ENCODE data around the gene SPIRE1.
"Not testable (repeated sequence)": the region's sequence is repeated elsewhere in the genome, so short reads cannot be mapped to it uniquely, and the experiment has no call there.

Gene SPIRE1

GRCh38 chr18:12651651-12652050, 6.3 kb downstream of the SPIRE1 start:
- TF ChIP-seq CTCF (conservative IDR thresholded peaks at IDR 0.05; ENCODE audit: low read depth, low read length), result no peak
- H3K4me3 ChIP-seq (ENCODE audit: low read depth, low read length), result no peak overlapping the region
- DNase-seq (ENCODE audit: low read depth), result no peak

GRCh38 chr18:12647773-12648172, 10.1 kb downstream of the SPIRE1 start:
- no peak for DNase-seq (ENCODE audit: low read depth)
- no peak for TF ChIP-seq CTCF (conservative IDR thresholded peaks at IDR 0.05; ENCODE audit: low read depth, low read length)
- H3K4me3 ChIP-seq (ENCODE audit: low read depth, low read length), result no peak overlapping the region

- no peak overlapping the region for H3K4me3 ChIP-seq (ENCODE audit: low read depth, low read length)
- no peak for TF ChIP-seq CTCF (conservative IDR thresholded peaks at IDR 0.05; ENCODE audit: low read depth, low read length)
- DNase-seq (ENCODE audit: low read depth), result peak; percentile 60
Observed at GRCh38 chr18:12645751-12646203, 12.1 kb downstream of the SPIRE1 start.

GRCh38 chr18:12645254-12645653, 12.7 kb downstream of the SPIRE1 start:
- no peak for TF ChIP-seq CTCF (conservative IDR thresholded peaks at IDR 0.05; ENCODE audit: low read depth, low read length)
- H3K4me3 ChIP-seq (ENCODE audit: low read depth, low read length), result no peak overlapping the region
- DNase-seq (ENCODE audit: low read depth), result no peak

GRCh38 chr18:12643756-12644155, 14.2 kb downstream of the SPIRE1 start:
- DNase-seq (ENCODE audit: low read depth); H3K4me3 ChIP-seq (ENCODE audit: low read depth, low read length): not testable (repeated sequence)

- no peak for DNase-seq (ENCODE audit: low read depth)
- no peak overlapping the region for H3K4me3 ChIP-seq (ENCODE audit: low read depth, low read length)
- TF ChIP-seq CTCF (conservative IDR thresholded peaks at IDR 0.05; ENCODE audit: low read depth, low read length), result no peak
Observed at GRCh38 chr18:12640881-12641200, 17.1 kb downstream of the SPIRE1 start.

- peak; percentile 37 for TF ChIP-seq CTCF (conservative IDR thresholded peaks at IDR 0.05; ENCODE audit: low read depth, low read length)
- H3K4me3 ChIP-seq (ENCODE audit: low read depth, low read length), result no peak overlapping the region
- peak; percentile 88 for DNase-seq (ENCODE audit: low read depth)
Observed at GRCh38 chr18:12639990-12640880, 17.7 kb downstream of the SPIRE1 start.

Data from choroid plexus epithelial cell (primary cell).